AG04450 (cell line): ENCODE results near the gene DIP2C. TPM values are rescaled to one million over a fixed set of nuclear protein-coding genes. Genes with fewer than 3 reads are reported as not detected.

Source experiments
- CTCF ChIA-PET: fragments of 300-600, 350-600 bp; formaldehyde crosslinking; extraction: SDS; loops from one replicate; lab custom pipeline; 2022; ENCODE audit warnings: antibody characterized with exemption, inconsistent platforms; lab: Charles Lee
- POLR2A ChIA-PET: fragments of 350-600 bp; formaldehyde crosslinking; extraction: SDS; loops from one replicate; lab custom pipeline; 2021; ENCODE audit warnings: antibody characterized with exemption, inconsistent platforms; lab: Yijun Ruan, JAX
- DNase-seq: peaks from one replicate; pipeline ENCODE4 v3.0.0-alpha.2; 2011; ENCODE audit warnings: low read depth, low spot score
- H3K27ac ChIP-seq: one replicate; pipeline ENCODE4 v1.5.1; 2012; ENCODE audit warnings: low read depth, low read length, control low read depth
- H3K27me3 ChIP-seq: one replicate; pipeline ENCODE4 v1.6.0; 2012; ENCODE audit warnings: low read length; ENCODE audit not compliant: control insufficient read depth, insufficient read depth
- H3K4me3 ChIP-seq: 2 replicates; pipeline ENCODE4 v1.5.1; 2011; ENCODE audit warnings: mild to moderate bottlenecking, low read depth, low read length, control low read depth
- H3K9me3 ChIP-seq: 2 replicates; pipeline ENCODE4 v1.5.1; 2012; ENCODE audit warnings: low read length; ENCODE audit not compliant: control insufficient read depth, insufficient read depth
- polyA plus RNA-seq: library from polyadenylated mRNA; depleted of rRNA; stranded (reverse); fragments of >200 nt; gene quantifications from 2 replicates; pipeline ENCODE4 v1.2.3, GENCODE V29; 2011
- TF ChIP-seq, protein P1 (sequence below): IDR thresholded peaks from 2 replicates; pipeline ENCODE4 v1.5.1; 2011; ENCODE audit warnings: low read depth, low read length, control low read depth, inconsistent platforms

Gene DIP2C
- polyA plus RNA-seq, 1 experiment = 9.6 TPM

DNA sequence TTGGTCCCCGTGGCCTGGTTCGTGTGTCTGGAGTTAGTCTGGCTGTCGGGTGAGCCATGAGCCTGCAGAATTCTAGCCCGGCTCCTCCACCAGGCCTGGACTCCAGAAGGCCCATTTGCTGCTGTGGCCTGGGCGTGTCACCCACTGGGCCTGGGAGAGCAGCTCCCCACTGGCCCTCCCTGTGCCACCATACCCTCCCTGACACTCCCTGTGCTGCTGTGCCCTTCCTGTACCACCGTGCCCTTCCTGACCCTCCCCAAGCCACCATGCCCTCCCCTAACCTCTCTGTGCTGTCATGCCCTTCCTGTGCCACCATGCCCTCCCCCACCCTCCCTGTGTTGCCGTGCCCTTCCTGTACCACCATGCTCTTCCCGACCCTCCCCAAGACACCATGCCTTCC lies 39.1 kb upstream of the DIP2C start:
- no peak overlapping the region for H3K4me3 ChIP-seq
- no peak overlapping the region for H3K27ac ChIP-seq
- H3K27me3 ChIP-seq = peaks cover 12% of the 10 kb centered on the region
- TF ChIP-seq, protein P1, sequence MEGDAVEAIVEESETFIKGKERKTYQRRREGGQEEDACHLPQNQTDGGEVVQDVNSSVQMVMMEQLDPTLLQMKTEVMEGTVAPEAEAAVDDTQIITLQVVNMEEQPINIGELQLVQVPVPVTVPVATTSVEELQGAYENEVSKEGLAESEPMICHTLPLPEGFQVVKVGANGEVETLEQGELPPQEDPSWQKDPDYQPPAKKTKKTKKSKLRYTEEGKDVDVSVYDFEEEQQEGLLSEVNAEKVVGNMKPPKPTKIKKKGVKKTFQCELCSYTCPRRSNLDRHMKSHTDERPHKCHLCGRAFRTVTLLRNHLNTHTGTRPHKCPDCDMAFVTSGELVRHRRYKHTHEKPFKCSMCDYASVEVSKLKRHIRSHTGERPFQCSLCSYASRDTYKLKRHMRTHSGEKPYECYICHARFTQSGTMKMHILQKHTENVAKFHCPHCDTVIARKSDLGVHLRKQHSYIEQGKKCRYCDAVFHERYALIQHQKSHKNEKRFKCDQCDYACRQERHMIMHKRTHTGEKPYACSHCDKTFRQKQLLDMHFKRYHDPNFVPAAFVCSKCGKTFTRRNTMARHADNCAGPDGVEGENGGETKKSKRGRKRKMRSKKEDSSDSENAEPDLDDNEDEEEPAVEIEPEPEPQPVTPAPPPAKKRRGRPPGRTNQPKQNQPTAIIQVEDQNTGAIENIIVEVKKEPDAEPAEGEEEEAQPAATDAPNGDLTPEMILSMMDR = no peak
- H3K9me3 ChIP-seq = peaks cover 10% of the 10 kb centered on the region
- DNase-seq = no peak
- POLR2A ChIA-PET = no interaction called here
- CTCF ChIA-PET = no interaction called here

- DNase-seq = no peak
- Histone ChIP-seq H3K27ac (no peak overlapping the region), H3K4me3 (no peak overlapping the region), H3K9me3 (peaks cover 18% of the 10 kb centered on the region), H3K27me3 (peaks cover 7% of the 10 kb centered on the region)
- TF ChIP-seq, protein P1 = no peak
- CTCF ChIA-PET = no interaction called here
- POLR2A ChIA-PET = no interaction called here
These were observed 37.8 kb upstream of the DIP2C start for GRCh38 chr10:727162-727790.

DNA sequence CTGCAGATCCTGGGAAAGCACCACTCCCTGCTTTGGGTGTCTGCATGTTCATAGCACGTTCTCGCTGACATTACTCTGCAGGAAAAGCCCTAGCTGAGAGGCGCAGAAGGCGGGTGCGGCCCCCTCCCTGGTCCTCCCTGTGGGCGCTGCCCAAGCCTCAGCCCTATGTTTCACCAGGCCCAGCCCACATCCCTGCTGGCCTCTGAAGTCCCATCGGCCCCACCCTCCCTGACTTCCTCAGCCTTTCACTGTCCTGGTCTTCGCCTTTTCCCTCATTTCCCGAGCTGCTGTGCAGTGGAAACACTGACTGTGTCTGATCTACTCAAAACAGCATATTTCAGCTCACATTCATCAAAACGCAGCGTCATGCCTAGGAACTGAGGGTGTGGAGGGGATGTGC lies 36.3 kb upstream of the DIP2C start:
- Histone ChIP-seq H3K27ac (no peak overlapping the region), H3K27me3 (peaks cover 3% of the 10 kb centered on the region), H3K4me3 (no peak overlapping the region), H3K9me3 (peaks cover 20% of the 10 kb centered on the region)
- TF ChIP-seq, protein P1 = no peak
- ChIA-PET CTCF (no interaction called here), POLR2A (interaction anchor here (0.9 kb wide), 1 partner anchor 76 kb away, joined by 4 read pairs; no protein-coding TSS in a partner anchor)
- no peak for DNase-seq

DNA sequence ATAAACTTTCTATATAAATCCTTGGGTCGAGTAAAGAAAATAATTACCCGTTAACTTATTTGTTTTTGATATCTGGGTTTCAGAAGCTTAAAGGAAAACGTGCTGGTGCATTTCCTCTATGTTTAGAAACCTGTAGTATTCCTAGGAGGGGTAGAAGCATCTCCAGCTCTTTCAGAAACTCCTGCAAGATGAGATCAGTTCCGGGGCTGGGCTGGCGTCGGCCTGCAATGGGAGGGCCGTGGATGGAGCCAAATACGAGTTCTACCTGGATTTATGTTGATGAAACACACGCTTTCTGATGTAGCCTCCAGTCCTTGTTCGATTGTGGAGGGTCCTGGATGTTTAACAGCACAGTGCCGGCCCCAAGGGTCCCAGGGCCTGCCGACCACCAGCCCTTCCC lies 35.8 kb upstream of the DIP2C start:
- no peak overlapping the region for H3K27ac ChIP-seq
- H3K9me3 ChIP-seq = peaks cover 20% of the 10 kb centered on the region
- TF ChIP-seq, protein P1 = no peak
- no peak overlapping the region for H3K4me3 ChIP-seq
- H3K27me3 ChIP-seq = peaks cover 3% of the 10 kb centered on the region
- ChIA-PET POLR2A (interaction anchor here (0.9 kb wide), 1 partner anchor 75 kb away, joined by 4 read pairs; no protein-coding TSS in a partner anchor), CTCF (no interaction called here)
- DNase-seq = no peak

DNA sequence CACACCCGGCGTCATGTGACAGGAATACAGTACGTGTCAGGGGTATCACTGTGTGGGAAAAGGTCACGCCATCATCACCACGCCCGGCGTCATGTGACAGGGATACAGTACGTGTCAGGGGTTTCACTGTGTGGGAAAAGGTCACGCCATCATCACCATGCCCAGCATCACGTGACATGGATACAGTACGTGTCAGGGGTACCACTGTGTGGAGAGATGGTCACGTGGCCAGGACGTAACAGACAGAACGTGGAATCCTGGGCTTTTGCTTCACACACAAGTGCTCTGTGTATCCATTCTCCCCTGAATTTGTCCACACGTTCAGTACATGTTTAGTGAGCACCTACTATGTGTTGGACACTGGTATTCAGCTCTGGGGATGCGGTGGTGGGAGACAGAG lies 34.5 kb upstream of the DIP2C start:
- TF ChIP-seq, protein P1 = no peak

More for the DNA sequence above, 34.5 kb upstream of the DIP2C start:
- DNase-seq = no peak
- H3K4me3 ChIP-seq = no peak overlapping the region
- ChIA-PET POLR2A (no interaction called here), CTCF (no interaction called here)
- peaks cover 20% of the 10 kb centered on the region for H3K9me3 ChIP-seq
- no peak overlapping the region for H3K27ac ChIP-seq
- no peaks in the 10 kb centered on the region for H3K27me3 ChIP-seq
